Glomerular visceral epithelial cell (primary cell): Measurements from ENCODE around the gene SRPK2.
"Not testable (repeated sequence)": the region's sequence is repeated elsewhere in the genome, so short reads cannot be mapped to it uniquely, and the experiment has no call there.

Experiments used
- DNase-seq: peaks from one replicate; pipeline ENCODE4 v3.0.0-alpha.2; 2016; ENCODE audit errors: extremely low spot score

SRPK2 gene

DNA sequence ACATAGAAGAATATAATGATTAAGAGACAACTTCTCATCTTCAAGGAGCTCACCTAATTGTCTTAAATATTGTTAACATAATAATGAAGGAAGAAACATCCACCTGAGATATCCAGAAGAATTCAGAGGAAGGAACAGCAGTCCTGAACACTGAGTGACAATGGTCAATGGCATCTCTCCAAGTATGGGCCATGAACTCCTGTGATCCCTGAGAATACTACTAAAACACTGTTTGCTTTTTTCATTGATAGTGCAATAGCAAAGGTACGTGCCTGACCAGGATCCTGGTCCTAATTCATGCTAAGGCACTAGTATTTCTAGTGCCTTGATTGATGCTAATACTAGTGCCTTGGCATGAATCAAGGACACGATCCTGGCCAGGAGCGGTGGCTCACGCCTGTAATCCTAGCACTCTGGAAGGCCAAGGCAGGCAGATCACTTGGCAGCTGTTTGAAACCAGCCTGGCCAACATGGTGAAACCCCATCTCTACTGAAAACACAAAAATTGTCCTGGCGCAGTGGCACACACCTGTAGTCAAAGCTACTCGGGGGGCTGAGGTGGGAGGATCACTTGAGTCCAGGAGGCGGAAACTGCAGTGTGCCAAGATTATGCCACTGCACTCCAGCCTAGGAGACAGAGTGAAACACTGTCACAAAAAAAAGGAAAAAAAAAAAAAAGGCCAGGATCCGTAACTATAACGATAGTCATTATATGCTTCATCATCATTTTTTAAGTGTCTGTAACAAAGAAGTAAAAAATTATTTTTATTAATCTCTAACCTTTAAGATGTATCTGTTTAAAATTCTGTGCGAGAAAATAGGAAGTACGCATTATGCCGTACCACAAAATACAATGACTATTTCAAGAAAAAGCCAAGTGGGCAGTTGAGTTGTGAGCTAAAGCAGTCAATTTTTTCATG lies 49.1 kb downstream of the SRPK2 start:
- no peak for DNase-seq

DNA sequence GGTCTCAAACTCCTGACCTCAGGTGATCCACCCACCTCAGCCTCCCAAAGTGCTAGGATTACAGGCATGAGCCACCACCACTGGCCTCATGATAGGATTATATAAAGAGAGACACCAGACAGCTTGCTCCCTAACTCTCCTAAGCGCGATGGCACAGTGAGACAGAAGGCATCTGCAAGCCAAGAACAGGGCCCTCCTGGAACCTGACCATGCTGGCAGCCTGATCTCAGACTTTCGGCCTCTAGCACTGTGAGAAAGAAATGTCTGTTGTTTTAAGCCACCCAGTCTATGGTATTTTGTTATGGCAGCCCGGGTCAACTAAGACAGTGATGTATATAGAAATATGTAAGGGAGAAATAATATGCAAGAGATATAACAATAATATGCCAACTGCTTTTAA lies 51.2 kb downstream of the SRPK2 start:
- no peak for DNase-seq

DNA sequence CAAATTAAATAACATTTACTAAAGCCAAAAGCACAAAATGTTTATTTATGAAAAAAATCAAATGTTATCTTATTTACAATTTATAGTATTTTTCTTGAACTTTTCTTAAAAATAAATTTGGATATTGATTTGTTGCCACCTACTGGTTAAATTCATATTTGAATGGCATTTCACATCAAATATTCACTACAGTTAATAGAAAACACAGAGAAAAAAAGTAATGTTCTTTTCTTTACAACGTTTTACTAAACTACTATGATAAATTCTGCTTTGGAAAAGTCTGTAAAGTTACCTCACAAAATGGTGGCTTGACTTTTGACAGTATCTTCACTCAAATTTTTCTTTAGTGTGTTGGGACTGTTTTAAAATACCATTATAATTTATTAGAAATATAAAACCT lies 52.7 kb downstream of the SRPK2 start:
- no peak for DNase-seq

DNA sequence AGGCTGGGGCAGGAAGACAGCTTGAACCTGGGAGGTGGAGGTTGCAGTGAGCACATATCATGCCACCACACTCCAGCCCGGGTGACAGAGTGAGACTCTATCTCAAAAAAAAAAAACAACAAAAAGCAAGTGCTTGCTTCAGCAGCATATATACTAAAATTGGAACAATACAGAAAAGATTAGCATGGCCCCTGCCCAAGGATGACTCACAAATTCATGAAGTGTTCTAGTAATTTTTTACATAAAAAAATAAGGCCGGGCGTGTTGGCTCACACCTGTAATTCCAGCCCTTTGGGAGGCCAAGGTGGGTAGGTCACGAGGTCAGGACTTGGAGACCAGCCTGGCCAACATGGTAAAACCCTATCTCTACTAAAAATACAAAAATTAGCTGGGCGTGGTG lies 56.1 kb downstream of the SRPK2 start:
- not testable (repeated sequence) for DNase-seq

DNA sequence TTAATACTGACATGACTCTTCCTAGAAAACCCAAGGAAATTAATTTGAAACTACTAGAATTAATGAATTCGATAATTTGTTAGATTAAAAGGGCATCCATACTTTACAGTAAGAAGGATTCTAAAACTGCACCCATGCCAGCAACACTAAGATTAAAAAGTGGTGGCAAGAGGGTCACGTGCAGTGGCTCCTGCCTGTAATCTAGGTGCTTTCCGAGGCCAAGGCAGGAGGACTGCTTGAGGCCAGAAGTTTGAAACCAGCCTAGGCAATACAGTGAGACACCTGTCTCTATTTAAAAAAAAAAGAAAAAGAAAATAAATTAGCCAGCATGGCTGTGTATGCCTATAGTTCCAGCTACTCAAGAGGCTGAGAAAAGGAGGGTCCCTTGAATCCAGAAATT lies 58.2 kb downstream of the SRPK2 start:
- no peak for DNase-seq

DNA sequence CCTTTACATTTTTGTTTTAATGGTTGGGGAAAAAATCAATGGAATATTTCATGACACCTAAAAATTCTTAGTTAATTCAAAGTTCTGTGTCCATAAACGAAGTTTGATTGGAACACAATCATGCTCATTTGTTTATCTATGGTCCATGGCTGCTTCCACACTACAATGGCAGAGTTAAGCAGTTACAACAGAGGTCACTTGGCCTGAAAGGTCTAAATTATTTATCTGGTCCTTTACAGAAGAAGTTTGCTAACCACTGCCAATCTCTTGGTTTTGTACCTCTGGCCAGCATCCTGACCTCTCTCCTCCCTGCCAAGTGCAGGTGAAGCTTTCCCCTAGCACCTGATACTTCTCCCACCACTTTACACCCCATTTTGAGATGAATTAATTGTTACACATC lies 61.5 kb downstream of the SRPK2 start:
- DNase-seq, result no peak

DNA sequence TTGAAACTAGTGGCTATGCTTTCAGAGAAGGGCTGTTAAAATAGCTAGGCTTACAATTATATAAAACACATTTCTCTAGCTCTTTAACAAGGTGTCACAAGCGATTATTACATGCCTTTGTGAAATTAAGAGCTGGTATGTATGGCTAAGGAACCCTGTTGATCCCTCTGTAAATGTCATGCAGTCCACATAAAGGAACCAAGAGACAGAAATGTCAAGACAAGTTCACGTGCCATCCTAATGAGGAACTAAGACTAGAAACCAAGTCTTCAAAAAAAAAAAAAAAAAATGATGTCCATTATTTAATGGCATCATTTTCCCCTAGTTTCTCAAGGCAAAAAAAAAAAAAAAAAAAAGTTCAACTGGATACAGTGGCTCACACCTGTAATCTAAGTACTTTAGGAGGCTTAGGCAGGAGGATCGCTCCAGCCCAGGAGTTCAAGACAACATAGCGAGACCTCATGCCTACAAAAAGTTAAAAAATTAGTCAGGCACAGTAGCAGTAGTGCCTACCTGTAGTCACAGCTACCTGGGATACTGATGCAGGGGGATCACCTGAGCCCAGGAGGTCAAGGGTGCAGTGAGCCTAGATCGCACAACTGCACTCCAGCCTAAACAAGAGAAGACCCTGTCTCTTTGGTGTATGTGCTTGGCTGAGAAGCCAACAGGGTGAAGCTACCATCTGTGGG lies 63.4 kb downstream of the SRPK2 start:
- DNase-seq, result no peak

DNA sequence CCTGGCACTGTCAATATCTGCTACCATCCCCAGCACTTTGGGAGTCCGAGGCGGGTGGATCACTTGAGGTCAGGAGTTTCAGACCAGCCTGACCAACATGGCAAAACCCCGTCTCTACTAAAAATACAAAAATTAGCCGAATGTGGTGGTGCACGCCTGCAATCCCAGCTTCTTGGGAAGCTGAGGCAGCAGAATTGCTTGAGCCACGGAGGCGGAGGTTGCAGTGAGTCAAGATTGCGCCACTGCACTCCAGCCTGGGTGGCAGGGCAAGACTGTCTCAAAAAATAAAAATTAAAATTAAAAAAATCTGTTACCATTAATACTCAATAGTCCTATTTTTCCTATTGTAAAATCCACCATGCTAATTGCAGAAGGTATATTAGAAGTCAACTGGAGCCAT lies 64.1 kb downstream of the SRPK2 start:
- DNase-seq, result not testable (repeated sequence)

DNA sequence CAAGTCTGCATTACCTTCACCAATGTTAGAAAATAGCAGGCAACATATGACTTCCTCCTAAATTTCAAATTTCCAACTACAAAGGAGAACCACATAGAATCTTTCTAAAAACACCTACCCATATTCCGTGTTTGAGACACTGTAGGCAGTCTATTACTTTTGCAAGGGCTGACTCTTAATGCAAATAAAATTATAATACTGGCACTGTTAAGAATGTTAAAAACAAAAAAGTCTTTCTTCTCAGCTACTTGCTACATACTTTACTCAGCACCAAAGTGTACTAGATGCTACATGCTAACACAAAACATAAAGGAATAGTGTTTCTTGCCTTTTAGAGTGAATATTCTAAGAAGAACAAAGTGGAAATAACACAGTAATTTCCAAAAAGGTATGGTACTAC lies 65.4 kb downstream of the SRPK2 start:
- no peak for DNase-seq

DNA sequence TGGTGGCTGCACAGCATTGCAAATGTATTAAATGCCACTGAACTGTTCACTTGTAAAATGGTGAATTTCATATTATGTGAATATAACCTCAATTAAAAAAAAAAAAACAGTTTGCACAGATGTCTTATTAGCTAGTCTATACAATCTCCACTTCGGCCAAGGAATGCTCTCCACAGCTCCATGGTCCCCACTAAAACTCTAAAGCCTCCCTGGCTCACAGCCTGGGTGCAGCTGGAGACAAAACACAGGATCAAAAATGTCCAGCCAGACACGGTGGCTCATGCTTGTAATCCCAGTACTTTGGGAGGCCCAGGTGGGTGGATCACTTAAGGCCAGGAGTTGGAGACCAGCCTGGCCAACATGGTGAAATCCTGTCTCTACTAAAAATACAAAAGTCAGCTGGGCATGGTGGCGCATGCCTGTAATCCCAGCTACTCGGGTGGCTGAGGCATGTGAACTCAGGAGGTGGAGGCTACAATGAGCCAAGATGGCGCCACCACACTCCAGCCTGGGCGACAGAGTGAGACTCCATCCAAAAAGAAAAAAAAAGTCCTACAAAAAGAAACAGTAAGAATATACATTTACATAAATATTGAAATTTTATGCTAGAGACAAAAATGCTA lies 66.0 kb downstream of the SRPK2 start:
- DNase-seq, result no peak

DNA sequence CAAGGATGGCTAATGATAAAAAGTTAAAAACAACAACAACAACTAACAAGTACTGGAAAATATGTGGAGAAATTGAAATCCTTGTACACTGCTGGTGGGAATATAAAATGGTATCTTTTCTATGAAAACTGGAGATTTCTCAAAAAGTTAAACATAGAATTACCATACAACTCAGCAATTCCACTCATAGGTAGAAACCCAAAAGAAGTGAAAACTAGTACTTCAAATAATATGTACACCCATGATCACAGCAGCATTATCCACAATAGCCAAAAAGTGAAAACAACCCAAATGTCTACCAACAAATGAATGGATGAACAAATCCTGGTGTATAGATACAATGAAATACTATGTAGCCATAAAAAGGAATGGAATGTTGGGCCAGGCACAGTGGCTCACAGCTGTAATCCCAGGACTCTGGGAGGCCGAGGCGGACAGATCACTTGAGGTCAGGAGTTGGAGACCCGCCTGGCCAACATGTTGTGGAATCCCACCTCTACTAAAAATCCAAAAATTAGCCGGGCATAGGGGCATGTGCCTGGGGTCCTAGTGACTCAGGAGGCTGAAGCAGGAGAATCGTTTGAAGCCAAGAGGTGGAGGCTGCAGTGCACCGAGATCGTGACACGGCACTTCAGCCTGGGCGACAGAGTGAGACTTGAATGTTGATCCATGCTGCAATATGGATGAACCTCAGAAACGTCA lies 66.8 kb downstream of the SRPK2 start:
- DNase-seq, result no peak

DNA sequence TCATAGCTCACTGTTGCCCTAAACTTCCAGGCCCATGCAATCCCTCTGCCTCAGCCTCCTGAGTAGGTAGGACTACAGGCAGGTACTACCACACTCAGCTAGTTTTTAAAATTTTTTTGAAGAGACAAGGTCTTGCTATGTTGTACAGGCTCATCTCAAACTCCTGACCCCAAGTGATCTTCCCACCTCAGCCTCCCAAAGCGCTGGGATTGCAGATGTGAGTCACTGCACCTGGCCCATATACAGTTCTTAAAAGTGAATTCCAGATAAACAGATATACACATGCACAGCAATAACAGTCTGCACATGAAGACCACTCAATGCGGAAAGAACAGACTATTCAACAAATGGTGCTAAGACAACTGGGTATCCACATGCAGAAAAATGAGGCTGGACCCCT lies 67.8 kb downstream of the SRPK2 start:
- no peak for DNase-seq

DNA sequence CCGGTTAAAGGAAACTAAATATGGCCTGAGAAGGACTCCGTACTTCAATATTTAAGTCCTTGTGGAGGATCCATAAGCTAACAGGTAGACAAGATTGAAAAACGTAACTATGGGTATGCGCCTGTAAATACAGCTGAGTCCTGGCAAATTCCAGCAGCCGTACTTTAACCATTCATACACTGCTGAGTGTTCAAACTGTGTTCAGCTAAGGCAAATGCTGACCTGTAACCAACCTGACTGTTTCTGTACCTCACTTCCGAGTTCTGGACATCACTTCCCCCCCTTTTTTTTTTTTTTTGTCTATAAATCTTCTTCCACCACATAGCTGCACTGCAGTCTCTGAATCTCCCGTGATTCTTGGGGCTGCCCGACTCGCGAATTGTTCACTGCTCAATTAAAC lies 69.1 kb downstream of the SRPK2 start:
- DNase-seq, result no peak

DNA sequence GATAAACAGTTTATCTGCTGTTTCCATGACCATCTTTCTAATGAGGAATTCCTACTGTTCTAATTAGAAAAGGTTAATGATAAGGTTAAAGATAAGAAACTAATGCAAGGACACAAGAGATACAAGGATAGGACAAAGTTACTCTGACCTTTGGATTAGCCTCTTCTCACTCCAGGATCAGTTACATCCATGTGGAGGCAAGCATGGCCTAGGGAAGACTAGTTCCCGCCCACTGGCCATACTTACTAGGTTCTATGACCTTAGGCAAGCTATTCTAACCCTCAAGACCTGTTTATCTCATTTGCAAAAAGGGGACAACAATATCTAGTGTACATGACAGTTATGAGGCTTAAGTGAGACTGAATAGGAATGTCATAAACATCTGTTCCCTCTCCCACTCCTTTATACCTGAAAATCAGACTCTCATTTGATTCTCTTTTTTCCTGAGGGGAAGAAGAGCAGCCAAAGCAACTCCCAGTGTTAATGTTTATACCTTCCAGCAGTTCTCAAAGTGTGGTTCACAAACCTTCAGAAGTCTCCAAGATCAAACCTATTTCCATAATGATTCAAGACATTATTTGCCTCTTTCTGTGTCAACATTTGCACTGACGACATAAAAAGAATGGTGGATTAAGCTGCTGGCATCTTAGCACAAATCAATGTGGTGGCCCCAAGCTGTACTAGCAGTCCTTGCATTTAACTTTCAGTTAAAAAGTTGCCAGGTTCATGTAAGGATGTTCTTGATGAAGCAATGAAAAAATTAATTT lies 72.0 kb downstream of the SRPK2 start:
- no peak for DNase-seq

DNA sequence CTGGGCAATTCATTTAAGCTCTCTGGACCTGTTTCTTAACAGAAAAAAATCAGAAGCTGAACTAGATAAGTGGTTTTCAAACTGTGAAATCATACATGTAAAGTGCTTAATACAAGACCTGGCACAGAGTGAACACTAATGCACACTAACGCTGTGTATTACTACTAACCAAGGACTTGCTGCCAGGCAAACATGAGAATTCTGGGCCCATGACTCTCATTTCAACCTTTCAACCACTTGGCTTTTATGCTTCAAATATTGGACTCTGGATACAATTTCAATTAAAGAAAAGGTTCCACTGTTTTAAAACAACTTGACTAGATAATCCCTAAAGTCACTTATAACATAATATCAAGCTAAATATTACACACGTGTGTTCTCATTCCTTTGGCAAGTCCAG lies 73.4 kb downstream of the SRPK2 start:
- DNase-seq, result no peak

DNA sequence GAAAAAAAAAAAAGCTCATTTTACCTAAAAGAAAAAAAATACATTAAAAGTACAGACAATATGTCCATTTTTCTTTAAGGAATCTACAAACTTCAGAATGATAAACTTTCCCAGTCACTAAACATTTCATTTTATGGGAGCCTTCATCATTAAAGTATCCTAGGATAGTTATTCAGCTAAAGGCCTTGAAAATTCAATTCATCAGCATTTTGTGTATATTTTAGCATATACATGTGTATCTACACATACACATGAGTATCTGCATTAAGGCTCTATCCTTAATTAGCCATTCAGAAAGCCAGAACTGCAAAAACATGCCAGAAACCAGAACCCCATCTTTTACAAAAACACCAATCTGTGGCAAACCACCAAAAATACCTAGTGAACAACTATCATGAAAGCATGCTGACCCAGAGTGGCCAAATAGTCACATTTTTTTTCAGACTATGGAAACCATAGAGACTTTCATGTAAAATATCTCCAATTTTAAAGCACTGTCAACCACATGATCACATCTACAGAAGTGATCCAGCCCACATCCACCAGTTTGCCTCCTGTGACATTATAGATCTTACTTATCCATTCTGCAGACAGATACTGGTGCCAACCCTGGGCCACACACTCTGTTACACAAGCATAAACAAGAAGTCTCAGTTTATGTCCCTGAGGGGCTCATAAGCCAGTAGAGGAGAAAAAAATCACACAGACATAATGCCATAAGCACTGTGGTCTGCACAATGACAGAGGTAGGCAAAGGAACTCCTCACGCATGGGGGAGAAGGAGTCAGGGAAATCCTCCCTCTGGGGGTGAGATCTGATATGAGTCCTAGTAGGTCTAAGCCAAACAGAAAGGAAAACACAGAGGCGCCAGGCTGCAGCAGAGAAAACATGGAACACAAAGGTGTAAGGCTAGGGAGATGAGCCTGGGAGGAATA lies 79.2 kb downstream of the SRPK2 start:
- DNase-seq, result no peak

DNA sequence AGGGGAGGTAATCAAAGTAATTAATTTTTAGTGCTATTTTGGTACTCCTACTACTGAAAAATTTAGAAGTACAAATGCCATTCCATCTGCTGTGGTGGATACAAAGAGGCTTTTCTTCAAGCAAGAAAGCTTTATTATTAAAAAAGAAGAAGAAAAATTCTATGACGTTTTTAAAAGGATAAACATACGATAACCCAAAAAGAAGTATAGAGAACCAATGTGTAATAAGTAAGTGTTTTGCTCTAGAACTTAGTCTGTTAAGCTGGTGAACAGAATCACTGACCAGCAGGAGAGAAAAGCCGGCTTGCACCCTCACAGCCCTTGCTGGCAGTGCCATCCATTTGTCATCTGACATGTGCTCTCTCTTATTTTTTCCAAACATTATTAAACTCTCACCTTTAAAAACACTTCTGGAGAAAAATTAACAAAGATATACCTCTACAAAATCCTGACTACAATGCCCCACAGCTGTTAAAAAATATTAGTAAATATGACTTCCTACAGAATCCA lies 81.5 kb downstream of the SRPK2 start:
- DNase-seq, result no peak

DNA sequence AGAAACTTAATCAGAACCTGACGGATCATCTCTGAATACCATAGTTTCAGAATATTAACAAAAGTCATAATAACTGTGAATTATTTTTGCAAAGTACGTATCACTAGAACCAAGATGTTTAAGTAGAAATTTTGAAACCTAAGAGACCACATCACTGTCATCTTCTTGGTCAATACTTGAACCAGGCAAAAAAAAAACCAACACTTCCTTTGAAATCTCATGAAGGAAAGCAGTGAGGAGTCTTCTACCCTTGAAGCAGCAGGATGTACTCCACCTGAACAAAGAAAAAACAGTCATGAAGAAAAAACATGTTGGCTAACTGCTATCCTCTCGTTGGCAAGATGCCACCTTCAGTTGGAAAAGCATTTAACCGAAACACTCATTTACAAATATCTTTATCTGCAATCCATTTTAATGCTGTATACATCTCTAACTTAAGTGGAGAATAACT lies 82.4 kb downstream of the SRPK2 start:
- no peak for DNase-seq

DNA sequence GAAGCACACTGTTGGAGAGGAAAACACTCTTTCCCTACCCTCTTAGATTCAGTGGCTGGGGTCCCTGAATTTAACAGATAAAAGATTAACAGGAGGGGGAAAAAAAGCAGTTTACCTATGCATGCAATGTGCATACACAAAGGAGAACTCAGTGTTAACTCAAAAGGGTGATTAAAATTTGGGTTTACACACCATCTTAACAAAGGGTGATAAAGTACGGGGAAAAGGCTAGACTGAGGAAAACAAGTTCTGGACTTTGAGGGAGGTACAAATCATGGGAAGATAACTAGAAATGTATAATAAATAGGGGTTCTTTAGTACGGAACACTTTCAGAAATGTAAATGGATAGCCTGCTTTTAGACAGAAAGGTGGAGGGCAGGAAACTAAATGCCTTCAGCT lies 83.1 kb downstream of the SRPK2 start:
- no peak for DNase-seq
